Right lobe of liver (tissue), 6 donors: ENCODE results near the gene ERI3. TPM values are rescaled to one million over a fixed set of nuclear protein-coding genes. Genes with fewer than 3 reads are reported as not detected.

ENCODE experiments used
- ATAC-seq, 4 donors: fragments of 200-7000 bp; cut with Tn5 transposase; one replicate each; pipeline ENCODE4 v1.9.1; 2020; ENCODE audit warnings: mild to moderate bottlenecking in 4 of 4, moderate library complexity in 4 of 4
- DNase-seq, 3 donors: peaks; one replicate each; pipeline ENCODE4 v3.0.0-alpha.2; 2020
- H3K27ac ChIP-seq, 3 donors: fragments of 200-600 bp; one replicate each; pipeline ENCODE4 v1.8.0; 2022
- H3K27me3 ChIP-seq, 2 donors: fragments of 200-600 bp; one replicate each; pipeline ENCODE4 v1.8.0; 2022
- H3K36me3 ChIP-seq, 4 donors: fragments of 200-600 bp; sonication (generic) in 1 of 4; one replicate each; pipeline versions ENCODE4 v1.5.1 to v1.8.0; 2017 to 2022; ENCODE audit warnings: control low read depth in 1 of 4
- H3K4me1 ChIP-seq, 4 donors: fragments of 200-600 bp; sonication (generic) in 1 of 4; one replicate each; pipeline versions ENCODE4 v1.5.1 to v1.8.0; 2017 to 2022; ENCODE audit warnings: control low read depth in 1 of 4
- H3K4me3 ChIP-seq, 3 donors: fragments of 200-600 bp; one replicate each; pipeline ENCODE4 v1.8.0; 2022
- H3K9me3 ChIP-seq, 4 donors: fragments of 200-600 bp; sonication (generic) in 1 of 4; one replicate each; pipeline versions ENCODE4 v1.5.1 to v1.8.0; 2017 to 2022; ENCODE audit warnings: control low read depth in 1 of 4
- POLR2A ChIP-seq: fragments of 450-650 bp; IDR thresholded peaks from one replicate; pipeline ENCODE4 v1.6.1; 2017; ENCODE audit warnings: antibody characterized with exemption, mild to moderate bottlenecking
- WGBS: methylation state at CpG from one replicate; pipeline ENCODE4 v1.1.6; 2018; ENCODE audit warnings: low coverage, low lambda C conversion rate; ENCODE audit not compliant: insufficient coverage; ENCODE audit errors: missing lambda C conversion rate; 5-methylcytosine and 5-hydroxymethylcytosine counted together
- intact Hi-C, 2 donors: fragments of 100-400 bp; cut with DNase I; formaldehyde crosslinking; loops; one replicate each; pipeline versions ENCODE4 v1.11.2 to v1.14.1; 2022
- total RNA-seq, 6 experiments: library from RNA; depleted of rRNA in 2 of 6; stranded (reverse); fragments of >200 nt in 2 of 6; fragmentation: NEBNext Ultra II Directional in 3 of 6; extraction: Animal tissue kit (Norgen Biotek cat#: 25700) in 3 of 6; gene quantifications; one replicate each; pipeline versions ENCODE4 v1.1.0 to v1.2.4, GENCODE V29; 2016 to 2023
- TF ChIP-seq, protein P1 (sequence below), 4 donors: fragments of 200-600 bp in 3 of 4; fragments of 450-650 bp in 1 of 4; IDR thresholded peaks; one replicate each; pipeline versions ENCODE4 v1.5.1 to v1.8.0; 2016 to 2022; ENCODE audit warnings: antibody characterized with exemption in 4 of 4, mild to moderate bottlenecking in 2 of 4
- donor health status: DM: no; HTN: yes; CAD: no.
- donor health status: DM: no; HTN: no; CAD: no.
- donor health status: DM: no; HTN: no; CAD: no.
- donor health status: DM: no; HTN: yes; CAD: no.
- donor health status: DM: no; HTN: yes; CAD: no.

ERI3 gene
- total RNA-seq, 6 experiments from 2014 or later, result 20.6 to 30.6 (median 23.8) TPM

DNA sequence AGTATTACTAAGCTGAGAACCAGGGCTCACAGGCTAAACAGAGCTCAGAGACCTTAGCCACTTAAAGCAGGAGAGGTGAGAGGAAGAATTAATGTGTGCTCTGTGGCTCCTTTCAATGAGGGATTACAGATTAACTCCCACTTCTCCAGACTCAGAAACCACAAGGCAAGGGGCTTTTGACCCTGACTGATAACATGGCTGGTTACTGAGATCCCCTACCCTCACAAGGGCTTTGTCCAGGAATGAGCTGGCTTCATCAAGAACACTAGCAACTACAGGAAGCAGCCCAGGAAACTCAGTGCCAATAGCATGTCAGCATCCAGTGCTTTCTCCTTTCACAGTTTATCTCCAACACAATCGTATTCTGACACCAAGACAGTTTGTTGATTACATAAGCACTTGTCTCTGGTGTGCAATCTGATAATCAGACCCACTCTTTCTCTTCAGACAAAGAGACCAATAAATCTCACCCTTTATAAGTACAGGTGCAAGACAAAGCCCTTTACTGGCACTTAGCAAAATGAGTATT, 38.8 kb downstream of the ERI3 start:
- H3K4me3 ChIP-seq, result no peak overlapping the region
- no peak overlapping the region for H3K27ac ChIP-seq
- no peaks in the 10 kb centered on the region for H3K9me3 ChIP-seq
- WGBS, result 0% methylated on average over 1 of the region's 1 CpG
- intact Hi-C loops, result no loop called here
- H3K27me3 ChIP-seq, result no peaks in the 10 kb centered on the region
- DNase-seq (no peak), ATAC-seq (no peak)
- H3K4me1 ChIP-seq, result no peaks in the 10 kb centered on the region
- peaks cover 0 to 26% (median 5%) of the 10 kb centered on the region in 4 donors for H3K36me3 ChIP-seq
- TF ChIP-seq, protein P1, sequence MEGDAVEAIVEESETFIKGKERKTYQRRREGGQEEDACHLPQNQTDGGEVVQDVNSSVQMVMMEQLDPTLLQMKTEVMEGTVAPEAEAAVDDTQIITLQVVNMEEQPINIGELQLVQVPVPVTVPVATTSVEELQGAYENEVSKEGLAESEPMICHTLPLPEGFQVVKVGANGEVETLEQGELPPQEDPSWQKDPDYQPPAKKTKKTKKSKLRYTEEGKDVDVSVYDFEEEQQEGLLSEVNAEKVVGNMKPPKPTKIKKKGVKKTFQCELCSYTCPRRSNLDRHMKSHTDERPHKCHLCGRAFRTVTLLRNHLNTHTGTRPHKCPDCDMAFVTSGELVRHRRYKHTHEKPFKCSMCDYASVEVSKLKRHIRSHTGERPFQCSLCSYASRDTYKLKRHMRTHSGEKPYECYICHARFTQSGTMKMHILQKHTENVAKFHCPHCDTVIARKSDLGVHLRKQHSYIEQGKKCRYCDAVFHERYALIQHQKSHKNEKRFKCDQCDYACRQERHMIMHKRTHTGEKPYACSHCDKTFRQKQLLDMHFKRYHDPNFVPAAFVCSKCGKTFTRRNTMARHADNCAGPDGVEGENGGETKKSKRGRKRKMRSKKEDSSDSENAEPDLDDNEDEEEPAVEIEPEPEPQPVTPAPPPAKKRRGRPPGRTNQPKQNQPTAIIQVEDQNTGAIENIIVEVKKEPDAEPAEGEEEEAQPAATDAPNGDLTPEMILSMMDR (IDR thresholded peaks at IDR 0.05), result no peak
- no peak for TF ChIP-seq POLR2A

DNA sequence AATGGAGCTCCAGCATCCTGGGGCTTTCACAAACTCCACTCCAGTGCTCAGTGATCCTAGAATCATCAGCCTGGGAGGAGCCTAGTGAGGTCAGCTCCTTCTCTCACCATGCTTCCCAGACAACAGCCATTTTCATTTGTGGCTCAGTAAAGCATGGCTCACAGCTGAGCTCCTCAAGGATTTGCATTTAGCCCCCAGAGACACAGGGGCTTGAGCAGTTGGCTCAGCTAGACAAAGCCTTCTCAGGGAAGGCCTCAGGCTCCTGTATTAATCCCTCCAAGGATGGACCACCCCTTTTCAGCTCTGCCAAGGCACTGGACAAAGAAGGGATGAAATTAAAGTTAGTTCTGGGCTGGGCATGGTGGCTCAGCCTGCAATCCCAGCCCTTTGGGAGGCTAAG, 39.5 kb downstream of the ERI3 start:
- no peaks in the 10 kb centered on the region for H3K27me3 ChIP-seq
- H3K9me3 ChIP-seq, result no peaks in the 10 kb centered on the region
- H3K4me3 ChIP-seq, result no peak overlapping the region
- no peak overlapping the region for H3K27ac ChIP-seq
- no peak for ATAC-seq
- DNase-seq, result no peak
- intact Hi-C loops, result no loop called here
- H3K36me3 ChIP-seq, result peaks cover 0 to 26% (median 5%) of the 10 kb centered on the region in 4 donors
- TF ChIP-seq, protein P1 (IDR thresholded peaks at IDR 0.05), result no peak
- TF ChIP-seq POLR2A, result no peak
- no peaks in the 10 kb centered on the region for H3K4me1 ChIP-seq

DNA sequence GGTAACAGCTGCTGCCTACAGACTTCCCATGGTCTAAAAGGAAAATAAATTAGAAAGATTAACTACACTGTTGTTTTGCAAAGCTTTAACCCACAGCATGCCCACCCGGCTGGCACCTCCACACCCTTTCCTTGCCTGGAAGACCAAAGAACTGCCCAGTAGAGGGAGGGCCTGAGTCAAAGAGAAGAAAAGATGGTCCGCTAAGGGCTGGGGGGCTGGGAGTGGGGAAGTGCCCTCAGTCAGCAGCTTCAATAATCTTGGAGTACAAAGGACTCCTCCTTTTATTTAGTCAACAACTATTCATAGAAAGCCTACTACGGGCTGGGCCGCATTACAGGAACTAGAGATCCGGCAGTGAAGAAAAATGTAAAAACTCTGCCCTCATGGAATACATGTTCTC, 40.6 kb downstream of the ERI3 start:
- Histone ChIP-seq H3K27me3 (no peaks in the 10 kb centered on the region), H3K4me1 (no peaks in the 10 kb centered on the region), H3K4me3 (no peak overlapping the region), H3K36me3 (peaks cover 0 to 24% (median 5%) of the 10 kb centered on the region in 4 donors), H3K27ac (no peak overlapping the region), H3K9me3 (no peaks in the 10 kb centered on the region)
- ATAC-seq (no peak), DNase-seq (no peak)
- 50% methylated on average over 2 of the region's 5 CpGs for WGBS
- intact Hi-C loops, result no loop called here
- TF ChIP-seq, protein P1 (IDR thresholded peaks at IDR 0.05), result no peak
- no peak for TF ChIP-seq POLR2A

DNA sequence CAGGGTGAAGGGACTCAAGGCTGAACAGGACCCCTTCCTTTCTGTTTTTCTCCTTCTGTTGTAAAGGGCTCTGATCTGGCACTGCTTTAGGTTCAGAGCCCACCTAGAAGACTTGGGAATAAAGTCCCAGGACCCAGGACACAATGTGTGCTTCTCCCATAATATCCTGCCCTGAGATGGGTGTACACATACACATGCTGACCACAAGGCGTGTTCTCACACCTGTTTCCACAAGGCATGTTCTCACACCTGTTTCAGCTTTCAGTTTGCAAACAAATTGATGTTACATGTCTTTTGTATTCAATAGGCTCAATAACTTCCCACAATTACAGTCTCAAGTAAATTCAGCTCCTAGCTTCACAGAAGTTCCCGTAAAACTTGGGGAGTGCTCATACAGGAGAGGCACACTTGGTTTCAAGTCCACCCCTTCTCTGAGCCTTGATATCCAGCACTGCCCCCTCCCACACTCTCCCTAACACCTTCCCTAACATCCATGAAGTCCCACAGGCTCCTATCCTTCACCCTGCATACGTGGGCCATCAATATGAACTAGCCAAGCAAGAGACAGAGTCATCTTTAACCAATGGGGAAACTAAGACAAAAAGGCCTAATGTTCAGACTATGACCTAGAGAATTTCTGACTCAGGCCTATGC, 41.7 kb downstream of the ERI3 start:
- no peak for TF ChIP-seq POLR2A
- TF ChIP-seq, protein P1 (IDR thresholded peaks at IDR 0.05), result no peak
- peaks cover 0 to 16% (median 5%) of the 10 kb centered on the region in 4 donors for H3K36me3 ChIP-seq
- 84% methylated on average over 2 of the region's 3 CpGs for WGBS
- ATAC-seq (no peak), DNase-seq (no peak)
- no peaks in the 10 kb centered on the region for H3K9me3 ChIP-seq
- intact Hi-C loops, result no loop called here
- no peaks in the 10 kb centered on the region for H3K4me1 ChIP-seq
- H3K27ac ChIP-seq, result no peak overlapping the region
- H3K4me3 ChIP-seq, result no peak overlapping the region
- H3K27me3 ChIP-seq, result no peaks in the 10 kb centered on the region
